Measurements from ENCODE around the gene DYNC1I1.

Gene DYNC1I1

DNA sequence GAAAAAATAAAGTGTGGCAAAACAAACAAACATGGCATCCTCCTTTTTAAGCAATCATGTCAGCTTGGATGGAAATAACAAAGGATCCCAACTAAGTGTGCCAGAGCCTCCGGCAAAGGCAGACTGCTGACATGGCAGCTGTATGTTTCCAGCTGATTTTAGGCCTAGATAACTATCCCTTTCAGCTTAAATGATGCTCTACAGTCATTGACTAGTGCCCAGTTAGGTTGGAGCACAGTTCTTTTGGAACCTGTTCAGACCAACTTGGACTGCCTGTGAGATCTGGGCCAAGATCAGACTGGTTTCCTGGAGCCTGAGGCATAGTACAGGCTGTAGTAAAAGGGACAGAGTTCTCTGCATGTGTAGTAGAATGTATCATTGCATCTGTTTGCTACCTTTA is 128.7 kb downstream of the DYNC1I1 start:
- H3K9me3 ChIP-seq: no peaks in the 10 kb centered on the region
- no peak for TF ChIP-seq Cebpa-rat (IDR thresholded peaks at IDR 0.05)
- no peak overlapping the region for H3K4me2 ChIP-seq
- H3K27ac ChIP-seq: no peak overlapping the region
- H4K20me1 ChIP-seq: no peaks in the 10 kb centered on the region
- H3K4me3 ChIP-seq: no peak overlapping the region
- no peak overlapping the region for H3K9ac ChIP-seq
- peaks cover 33% of the 10 kb centered on the region for H3K4me1 ChIP-seq
- no peaks in the 10 kb centered on the region for H3K36me3 ChIP-seq
- no peaks in the 10 kb centered on the region for H3K27me3 ChIP-seq

DNA sequence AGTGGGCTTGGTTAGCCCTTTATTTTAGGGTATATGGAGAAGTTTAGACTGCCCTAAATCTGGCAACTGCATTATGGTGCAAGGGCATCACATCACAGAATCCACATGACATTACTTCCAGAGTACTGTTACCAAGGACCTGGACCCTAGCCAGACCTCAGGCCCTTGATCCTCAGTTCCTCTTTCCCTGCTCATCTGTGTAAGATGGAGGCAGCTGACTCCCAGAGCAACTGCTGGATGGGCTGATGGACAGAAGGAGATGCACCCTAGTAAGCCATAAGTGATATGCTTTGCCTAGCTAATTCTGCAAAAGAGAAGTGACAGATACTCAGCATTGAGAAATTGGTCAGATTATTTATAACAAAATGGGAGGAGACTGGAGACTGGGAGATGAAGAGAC is 131.7 kb downstream of the DYNC1I1 start:
- Histone ChIP-seq H3K36me3 (no peaks in the 10 kb centered on the region), H3K4me3 (no peak overlapping the region), H3K4me1 (peaks cover 13% of the 10 kb centered on the region), H3K9me3 (no peaks in the 10 kb centered on the region), H3K27me3 (no peaks in the 10 kb centered on the region), H3K27ac (no peak overlapping the region), H3K4me2 (no peak overlapping the region), H4K20me1 (no peaks in the 10 kb centered on the region), H3K9ac (no peak overlapping the region)
- no peak for TF ChIP-seq Cebpa-rat (IDR thresholded peaks at IDR 0.05)

DNA sequence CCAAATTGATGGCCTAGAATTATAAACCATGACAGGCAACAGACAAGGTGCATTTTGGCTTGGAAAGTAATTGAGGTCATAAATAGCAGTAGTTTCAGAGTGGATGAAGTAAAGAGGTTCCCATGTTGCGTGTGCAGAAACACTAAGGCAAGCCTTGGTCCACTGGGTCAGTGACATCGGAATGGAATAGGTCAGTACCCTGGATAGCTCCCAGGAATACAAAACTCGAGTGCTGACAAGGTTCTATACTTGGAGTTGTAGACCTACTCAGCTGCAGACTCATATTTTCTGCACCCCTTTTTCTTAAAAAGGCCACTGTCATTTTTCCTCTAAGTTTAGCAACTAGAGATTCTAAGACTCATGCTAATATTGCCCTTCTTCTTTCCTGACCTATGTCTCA is 132.8 kb downstream of the DYNC1I1 start:
- Histone ChIP-seq H3K9me3 (no peaks in the 10 kb centered on the region), H4K20me1 (no peaks in the 10 kb centered on the region), H3K27ac (no peak overlapping the region), H3K4me3 (no peak overlapping the region), H3K27me3 (no peaks in the 10 kb centered on the region), H3K4me2 (no peak overlapping the region), H3K9ac (no peak overlapping the region), H3K36me3 (no peaks in the 10 kb centered on the region), H3K4me1 (peaks cover 3% of the 10 kb centered on the region; the same call in 1 of the 2 replicates)
- TF ChIP-seq Cebpa-rat (IDR thresholded peaks at IDR 0.05): no peak

DNA sequence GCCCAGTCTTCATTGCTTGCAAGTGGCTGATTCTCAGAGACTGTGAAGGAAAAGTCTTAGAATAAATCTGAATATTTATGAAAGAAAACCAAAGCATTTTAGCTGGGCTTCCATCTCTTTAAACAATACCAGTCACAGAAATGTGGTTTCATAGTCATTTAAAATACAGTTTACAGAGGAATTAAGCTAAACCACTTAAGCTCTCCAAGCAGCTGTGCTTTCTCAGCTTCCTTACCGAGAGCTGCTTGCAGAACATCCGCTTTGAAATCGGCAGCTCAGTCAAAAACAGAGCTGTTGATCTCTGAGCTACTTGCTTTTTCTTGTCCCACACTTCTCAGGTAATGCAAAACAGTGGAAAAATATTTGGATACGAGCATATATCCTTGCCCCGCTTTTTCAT is 134.5 kb downstream of the DYNC1I1 start:
- no peak overlapping the region for H3K9ac ChIP-seq
- no peak for TF ChIP-seq Cebpa-rat (IDR thresholded peaks at IDR 0.05)
- H3K4me3 ChIP-seq: no peak overlapping the region
- no peaks in the 10 kb centered on the region for H3K9me3 ChIP-seq
- no peaks in the 10 kb centered on the region for H3K27me3 ChIP-seq
- no peak overlapping the region for H3K27ac ChIP-seq
- no peaks in the 10 kb centered on the region for H3K4me1 ChIP-seq
- H3K4me2 ChIP-seq: no peak overlapping the region
- H4K20me1 ChIP-seq: no peaks in the 10 kb centered on the region
- no peaks in the 10 kb centered on the region for H3K36me3 ChIP-seq

DNA sequence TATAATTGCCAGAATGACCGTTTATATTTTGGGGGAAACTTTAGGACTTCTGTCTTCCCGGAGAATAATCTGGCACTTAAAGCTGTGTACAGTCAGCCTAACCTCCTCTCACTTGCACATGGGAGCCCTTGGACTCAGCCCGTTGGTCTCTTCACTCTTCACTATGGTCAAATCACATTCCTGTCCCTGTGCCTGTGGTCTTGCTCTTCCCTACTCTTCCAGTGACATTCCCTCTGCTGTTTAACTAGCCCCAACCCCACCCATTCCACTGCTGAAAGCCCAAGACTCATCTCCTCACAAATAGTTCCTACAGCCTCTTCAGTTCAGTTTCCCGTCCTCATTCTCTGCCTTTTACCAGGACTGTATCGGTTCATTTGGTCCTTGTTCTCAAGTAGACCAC is 135.0 kb downstream of the DYNC1I1 start:
- no peaks in the 10 kb centered on the region for H3K27me3 ChIP-seq
- no peak overlapping the region for H3K9ac ChIP-seq
- H4K20me1 ChIP-seq: no peaks in the 10 kb centered on the region
- no peak for TF ChIP-seq Cebpa-rat (IDR thresholded peaks at IDR 0.05)
- no peaks in the 10 kb centered on the region for H3K9me3 ChIP-seq
- no peaks in the 10 kb centered on the region for H3K36me3 ChIP-seq
- H3K4me2 ChIP-seq: no peak overlapping the region
- H3K4me3 ChIP-seq: no peak overlapping the region
- H3K4me1 ChIP-seq: no peaks in the 10 kb centered on the region
- H3K27ac ChIP-seq: no peak overlapping the region

DNA sequence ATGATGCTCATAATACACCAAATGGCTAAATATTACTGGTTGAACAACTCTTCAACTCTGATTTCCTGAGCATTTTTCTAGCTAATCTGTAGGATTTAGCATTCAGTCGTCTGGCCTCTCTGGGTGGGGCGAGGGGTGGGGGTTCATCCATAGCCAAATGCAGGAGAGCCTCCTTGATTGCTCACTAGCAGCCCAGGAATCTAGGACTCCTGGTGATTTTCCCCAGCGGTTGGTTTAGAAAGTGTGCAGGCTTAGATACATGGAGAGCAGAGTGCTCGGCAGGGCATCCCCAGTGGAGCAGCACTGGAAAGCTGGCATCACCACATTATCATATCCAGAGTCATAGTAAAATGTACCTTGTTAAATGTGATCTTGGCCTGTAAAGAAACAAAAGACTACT is 136.1 kb downstream of the DYNC1I1 start:
- no peak overlapping the region for H3K4me3 ChIP-seq
- TF ChIP-seq Cebpa-rat (IDR thresholded peaks at IDR 0.05): no peak

DNA sequence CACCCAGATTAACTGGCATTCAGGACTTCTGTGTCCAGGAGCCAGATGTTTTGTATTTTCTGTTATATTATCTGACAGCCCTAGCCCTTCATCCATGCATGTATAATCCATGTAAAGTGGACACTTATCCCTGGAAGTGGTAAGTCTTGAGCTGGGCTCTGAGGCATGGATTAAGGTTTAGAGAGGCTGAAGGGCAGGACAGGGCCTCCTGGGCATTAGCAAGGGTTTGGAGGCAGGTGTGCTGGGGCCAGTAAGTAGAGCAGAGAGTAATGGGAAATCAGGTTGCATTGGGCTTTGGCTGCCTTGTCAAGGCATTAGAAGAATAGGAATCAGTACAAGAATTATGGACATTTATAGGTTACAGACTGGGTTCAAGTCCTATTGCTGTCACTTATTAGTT is 138.0 kb downstream of the DYNC1I1 start:
- Histone ChIP-seq H3K9me3 (no peaks in the 10 kb centered on the region), H3K9ac (no peak overlapping the region), H3K4me3 (no peak overlapping the region), H3K4me2 (no peak overlapping the region), H4K20me1 (no peaks in the 10 kb centered on the region), H3K36me3 (no peaks in the 10 kb centered on the region), H3K27me3 (no peaks in the 10 kb centered on the region), H3K4me1 (no peaks in the 10 kb centered on the region), H3K27ac (no peak overlapping the region)
- no peak for TF ChIP-seq Cebpa-rat (IDR thresholded peaks at IDR 0.05)

More for the DNA sequence above, 136.1 kb downstream of the DYNC1I1 start:
- H3K4me2 ChIP-seq: no peak overlapping the region
- H3K27me3 ChIP-seq: no peaks in the 10 kb centered on the region
- H3K36me3 ChIP-seq: no peaks in the 10 kb centered on the region
- H4K20me1 ChIP-seq: no peaks in the 10 kb centered on the region
- H3K9me3 ChIP-seq: no peaks in the 10 kb centered on the region
- H3K9ac ChIP-seq: no peak overlapping the region
- no peak overlapping the region for H3K27ac ChIP-seq
- H3K4me1 ChIP-seq: no peaks in the 10 kb centered on the region

DNA sequence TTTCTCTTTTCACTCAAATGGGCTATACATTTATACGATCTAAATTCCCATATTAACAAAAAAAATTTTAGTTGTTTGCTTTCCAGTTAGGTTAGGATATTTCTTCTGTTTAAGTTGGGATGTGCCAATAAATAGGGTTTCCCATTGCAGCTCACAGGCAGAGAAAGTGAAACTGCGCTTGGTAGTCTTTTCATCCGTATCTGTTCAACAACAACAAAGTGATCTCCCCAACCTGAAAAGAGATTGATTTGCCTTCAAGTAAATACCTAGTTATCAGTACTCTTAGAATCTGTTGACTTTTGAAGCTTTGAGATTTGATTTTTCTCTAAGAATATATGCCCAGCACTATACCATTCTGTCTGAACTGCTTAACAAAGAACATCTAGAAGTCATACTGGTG is 143.4 kb downstream of the DYNC1I1 start:
- Histone ChIP-seq H3K4me2 (no peak overlapping the region), H3K9ac (no peak overlapping the region)

DNA sequence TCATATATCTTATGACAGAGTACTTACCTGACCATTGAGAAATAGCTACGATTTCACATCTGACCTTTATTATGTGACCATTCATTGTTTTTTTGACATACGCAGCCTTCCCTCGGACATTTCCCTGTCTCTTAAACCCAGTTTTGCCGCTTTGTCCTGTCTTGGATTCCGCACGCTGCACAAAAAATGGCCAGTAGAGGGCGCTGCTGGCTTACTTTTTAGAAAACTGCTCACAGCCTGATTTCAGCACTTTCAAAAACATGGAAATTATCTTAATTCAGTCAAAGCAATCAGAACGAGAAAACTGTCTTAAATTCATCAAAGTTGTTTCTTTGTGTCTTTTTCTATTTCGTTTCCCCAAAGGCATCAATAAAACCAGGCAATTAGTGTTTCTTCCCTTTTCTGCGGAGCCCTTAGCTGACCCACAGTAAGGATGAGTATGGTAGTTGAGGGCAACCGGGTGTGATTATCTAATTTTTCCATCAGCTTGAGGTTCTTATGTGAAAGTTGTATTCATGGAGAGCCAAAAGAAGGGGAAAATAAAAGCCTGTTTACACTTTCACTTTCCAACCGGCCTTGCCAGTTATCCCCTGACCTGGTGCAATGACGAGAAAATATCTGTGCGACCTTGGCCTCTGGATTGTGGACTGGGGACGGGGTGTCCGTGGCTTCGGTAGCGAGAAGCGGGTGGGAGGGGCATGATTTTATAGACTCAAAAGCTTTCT is 144.4 kb downstream of the DYNC1I1 start:
- Histone ChIP-seq H3K4me2 (no peak overlapping the region), H3K9me3 (no peaks in the 10 kb centered on the region), H3K4me1 (no peaks in the 10 kb centered on the region), H3K4me3 (no peak overlapping the region), H3K36me3 (no peaks in the 10 kb centered on the region), H3K9ac (no peak overlapping the region), H3K27me3 (no peaks in the 10 kb centered on the region), H4K20me1 (no peaks in the 10 kb centered on the region), H3K27ac (no peak overlapping the region)
- TF ChIP-seq Cebpa-rat (IDR thresholded peaks at IDR 0.05): no peak

More for the DNA sequence above, 143.4 kb downstream of the DYNC1I1 start:
- no peak overlapping the region for H3K27ac ChIP-seq
- no peaks in the 10 kb centered on the region for H4K20me1 ChIP-seq
- H3K9me3 ChIP-seq: no peaks in the 10 kb centered on the region
- H3K4me1 ChIP-seq: no peaks in the 10 kb centered on the region
- H3K27me3 ChIP-seq: no peaks in the 10 kb centered on the region
- no peaks in the 10 kb centered on the region for H3K36me3 ChIP-seq
- H3K4me3 ChIP-seq: no peak overlapping the region
- no peak for TF ChIP-seq Cebpa-rat (IDR thresholded peaks at IDR 0.05)

DNA sequence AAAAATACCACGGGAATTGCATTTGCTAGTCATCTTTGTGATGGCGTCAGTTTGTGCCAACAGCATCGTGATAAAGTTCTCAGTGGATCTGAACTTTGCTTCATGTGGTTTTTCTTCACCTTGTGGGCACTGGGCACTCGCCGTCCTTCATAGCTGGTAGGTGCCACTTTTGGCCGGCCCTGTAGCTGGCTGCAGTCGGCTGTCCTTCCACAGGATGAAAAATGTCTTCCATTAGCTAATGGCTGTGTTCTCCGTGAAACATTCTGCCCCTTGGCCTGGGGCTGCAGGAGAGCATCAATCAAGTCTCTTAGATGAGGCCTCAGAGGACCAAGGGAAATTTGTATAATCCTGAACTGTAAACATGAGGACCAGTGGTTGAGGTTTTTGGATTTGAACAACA is 145.3 kb downstream of the DYNC1I1 start:
- Histone ChIP-seq H4K20me1 (no peaks in the 10 kb centered on the region), H3K4me3 (no peak overlapping the region), H3K9ac (no peak overlapping the region), H3K9me3 (no peaks in the 10 kb centered on the region), H3K4me2 (no peak overlapping the region), H3K27ac (no peak overlapping the region), H3K4me1 (no peaks in the 10 kb centered on the region), H3K27me3 (no peaks in the 10 kb centered on the region), H3K36me3 (no peaks in the 10 kb centered on the region)
- TF ChIP-seq Cebpa-rat (IDR thresholded peaks at IDR 0.05): no peak

DNA sequence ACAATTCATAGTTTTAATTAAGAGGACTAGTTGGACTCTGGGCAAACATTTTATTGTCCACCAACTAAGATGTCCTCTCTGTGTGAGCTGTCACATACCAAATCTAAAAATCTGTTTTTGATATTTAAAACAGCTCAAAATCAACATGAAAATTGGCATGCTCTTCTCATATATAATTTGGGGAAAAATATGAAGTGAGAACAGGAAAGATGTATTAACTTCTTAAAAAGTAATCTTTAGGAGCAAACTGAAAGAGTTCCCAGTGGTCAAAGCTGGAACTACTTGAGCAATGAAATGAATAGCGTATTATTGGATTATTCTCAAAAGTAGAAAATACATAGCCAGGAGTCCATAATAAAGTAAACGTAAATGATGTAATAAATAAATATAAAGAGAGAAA is 147.2 kb downstream of the DYNC1I1 start:
- no peaks in the 10 kb centered on the region for H4K20me1 ChIP-seq
- no peak for TF ChIP-seq Cebpa-rat (IDR thresholded peaks at IDR 0.05)
- no peak overlapping the region for H3K27ac ChIP-seq
- no peaks in the 10 kb centered on the region for H3K27me3 ChIP-seq
- H3K4me2 ChIP-seq: no peak overlapping the region
- H3K4me1 ChIP-seq: no peaks in the 10 kb centered on the region
- no peaks in the 10 kb centered on the region for H3K36me3 ChIP-seq
- H3K9ac ChIP-seq: no peak overlapping the region
- H3K9me3 ChIP-seq: no peaks in the 10 kb centered on the region
- no peak overlapping the region for H3K4me3 ChIP-seq
